H1 (cell line): Measurements from ENCODE around the gene CNTN5. TPM values are rescaled to one million over a fixed set of nuclear protein-coding genes. Genes with fewer than 3 reads are reported as not detected.

ENCODE experiments used
- BCL11A ChIP-seq, 2 experiments: IDR thresholded peaks; one replicate each; pipeline ENCODE4 v1.6.1; 2011; ENCODE audit warnings: low read depth in 2 of 2, low read length in 2 of 2, mild to moderate bottlenecking in 2 of 2
- CEBPB ChIP-seq: IDR thresholded peaks from 2 replicates; pipeline ENCODE4 v1.6.1; 2012; ENCODE audit warnings: low read depth, low read length
- EGR1 ChIP-seq: IDR thresholded peaks from 2 replicates; pipeline ENCODE4 v1.6.1; 2011; ENCODE audit warnings: low read depth, low read length, borderline replicate concordance
- GABPA ChIP-seq: IDR thresholded peaks from 2 replicates; pipeline ENCODE4 v1.6.1; 2011; ENCODE audit warnings: mild to moderate bottlenecking, low read length, moderate library complexity, borderline replicate concordance; ENCODE audit not compliant: insufficient read depth
- GTF2F1 ChIP-seq: IDR thresholded peaks from 2 replicates; pipeline ENCODE4 v1.6.1; 2012; ENCODE audit warnings: low read depth, low read length, improper control_type of control experiment, borderline replicate concordance
- JUND ChIP-seq: IDR thresholded peaks from 2 replicates; pipeline ENCODE4 v1.6.1; 2011; ENCODE audit warnings: mild to moderate bottlenecking, improper control_type of control experiment, low read length
- RNF2 ChIP-seq: fragments of 200-900, 300-1000 bp; sonication (generic); IDR thresholded peaks from 2 replicates; pipeline ENCODE4 v1.7.1; 2016; ENCODE audit warnings: borderline replicate concordance, low read depth, mild to moderate bottlenecking, antibody characterized with exemption, low read length; ENCODE audit not compliant: poor library complexity, severe bottlenecking; ENCODE audit errors: missing control alignments
- polyA plus RNA-seq, 7 experiments: library from polyadenylated mRNA; depleted of rRNA in 3 of 7; stranded (reverse) in 5 of 7; unstranded in 2 of 7; fragments of >200 nt in 5 of 7; fragments of 200-250 nt in 2 of 7; gene quantifications; 1 replicate in 5 of 7; 2 replicates in 1 of 7; 4 replicates in 1 of 7; pipeline versions ENCODE4 v1.2.1 to v1.2.3, GENCODE V29; 2011 to 2013; ENCODE audit warnings: missing spikeins in 2 of 7, mixed read lengths in 2 of 7
- total RNA-seq: library from RNA; stranded (reverse); fragmentation: NEBNext Ultra II Directional; extraction: Animal tissue kit (Norgen Biotek cat#: 25700); gene quantifications from 2 replicates; pipeline ENCODE4 v1.2.1, GENCODE V29; 2021
- TF ChIP-seq, protein P1 (sequence below): fragments of 300-600 bp; sonication (generic); IDR thresholded peaks from 2 replicates; pipeline ENCODE4 v1.7.1; 2012; ENCODE audit warnings: low read length, moderate library complexity, mild to moderate bottlenecking, inconsistent platforms; ENCODE audit not compliant: insufficient replicate concordance

CNTN5 gene
- total and polyA plus RNA-seq, 2 of the 8 experiments (the other 6 are each of a cell fraction or from before 2014, with no cell fraction given) = not detected

DNA sequence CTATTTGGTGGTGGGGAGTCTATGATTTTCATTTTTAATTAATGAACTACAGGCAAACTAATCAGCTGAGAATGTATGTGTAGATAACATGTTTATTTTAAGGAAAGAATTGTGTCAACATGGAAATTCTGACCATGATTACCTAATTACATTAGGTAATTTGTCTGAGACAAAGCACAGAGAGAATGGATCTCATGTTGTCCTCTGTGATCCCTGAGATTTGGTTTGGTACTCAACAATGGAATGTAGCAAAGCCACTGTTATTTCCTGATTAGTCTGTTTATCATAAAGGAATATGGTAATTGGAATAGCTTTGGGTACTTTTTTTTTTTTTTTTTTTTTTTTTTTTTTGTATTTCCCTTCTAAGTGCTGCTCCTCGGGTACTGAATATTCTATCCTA, 947.6 kb downstream of the CNTN5 start (continued):
- TF ChIP-seq, protein P1, sequence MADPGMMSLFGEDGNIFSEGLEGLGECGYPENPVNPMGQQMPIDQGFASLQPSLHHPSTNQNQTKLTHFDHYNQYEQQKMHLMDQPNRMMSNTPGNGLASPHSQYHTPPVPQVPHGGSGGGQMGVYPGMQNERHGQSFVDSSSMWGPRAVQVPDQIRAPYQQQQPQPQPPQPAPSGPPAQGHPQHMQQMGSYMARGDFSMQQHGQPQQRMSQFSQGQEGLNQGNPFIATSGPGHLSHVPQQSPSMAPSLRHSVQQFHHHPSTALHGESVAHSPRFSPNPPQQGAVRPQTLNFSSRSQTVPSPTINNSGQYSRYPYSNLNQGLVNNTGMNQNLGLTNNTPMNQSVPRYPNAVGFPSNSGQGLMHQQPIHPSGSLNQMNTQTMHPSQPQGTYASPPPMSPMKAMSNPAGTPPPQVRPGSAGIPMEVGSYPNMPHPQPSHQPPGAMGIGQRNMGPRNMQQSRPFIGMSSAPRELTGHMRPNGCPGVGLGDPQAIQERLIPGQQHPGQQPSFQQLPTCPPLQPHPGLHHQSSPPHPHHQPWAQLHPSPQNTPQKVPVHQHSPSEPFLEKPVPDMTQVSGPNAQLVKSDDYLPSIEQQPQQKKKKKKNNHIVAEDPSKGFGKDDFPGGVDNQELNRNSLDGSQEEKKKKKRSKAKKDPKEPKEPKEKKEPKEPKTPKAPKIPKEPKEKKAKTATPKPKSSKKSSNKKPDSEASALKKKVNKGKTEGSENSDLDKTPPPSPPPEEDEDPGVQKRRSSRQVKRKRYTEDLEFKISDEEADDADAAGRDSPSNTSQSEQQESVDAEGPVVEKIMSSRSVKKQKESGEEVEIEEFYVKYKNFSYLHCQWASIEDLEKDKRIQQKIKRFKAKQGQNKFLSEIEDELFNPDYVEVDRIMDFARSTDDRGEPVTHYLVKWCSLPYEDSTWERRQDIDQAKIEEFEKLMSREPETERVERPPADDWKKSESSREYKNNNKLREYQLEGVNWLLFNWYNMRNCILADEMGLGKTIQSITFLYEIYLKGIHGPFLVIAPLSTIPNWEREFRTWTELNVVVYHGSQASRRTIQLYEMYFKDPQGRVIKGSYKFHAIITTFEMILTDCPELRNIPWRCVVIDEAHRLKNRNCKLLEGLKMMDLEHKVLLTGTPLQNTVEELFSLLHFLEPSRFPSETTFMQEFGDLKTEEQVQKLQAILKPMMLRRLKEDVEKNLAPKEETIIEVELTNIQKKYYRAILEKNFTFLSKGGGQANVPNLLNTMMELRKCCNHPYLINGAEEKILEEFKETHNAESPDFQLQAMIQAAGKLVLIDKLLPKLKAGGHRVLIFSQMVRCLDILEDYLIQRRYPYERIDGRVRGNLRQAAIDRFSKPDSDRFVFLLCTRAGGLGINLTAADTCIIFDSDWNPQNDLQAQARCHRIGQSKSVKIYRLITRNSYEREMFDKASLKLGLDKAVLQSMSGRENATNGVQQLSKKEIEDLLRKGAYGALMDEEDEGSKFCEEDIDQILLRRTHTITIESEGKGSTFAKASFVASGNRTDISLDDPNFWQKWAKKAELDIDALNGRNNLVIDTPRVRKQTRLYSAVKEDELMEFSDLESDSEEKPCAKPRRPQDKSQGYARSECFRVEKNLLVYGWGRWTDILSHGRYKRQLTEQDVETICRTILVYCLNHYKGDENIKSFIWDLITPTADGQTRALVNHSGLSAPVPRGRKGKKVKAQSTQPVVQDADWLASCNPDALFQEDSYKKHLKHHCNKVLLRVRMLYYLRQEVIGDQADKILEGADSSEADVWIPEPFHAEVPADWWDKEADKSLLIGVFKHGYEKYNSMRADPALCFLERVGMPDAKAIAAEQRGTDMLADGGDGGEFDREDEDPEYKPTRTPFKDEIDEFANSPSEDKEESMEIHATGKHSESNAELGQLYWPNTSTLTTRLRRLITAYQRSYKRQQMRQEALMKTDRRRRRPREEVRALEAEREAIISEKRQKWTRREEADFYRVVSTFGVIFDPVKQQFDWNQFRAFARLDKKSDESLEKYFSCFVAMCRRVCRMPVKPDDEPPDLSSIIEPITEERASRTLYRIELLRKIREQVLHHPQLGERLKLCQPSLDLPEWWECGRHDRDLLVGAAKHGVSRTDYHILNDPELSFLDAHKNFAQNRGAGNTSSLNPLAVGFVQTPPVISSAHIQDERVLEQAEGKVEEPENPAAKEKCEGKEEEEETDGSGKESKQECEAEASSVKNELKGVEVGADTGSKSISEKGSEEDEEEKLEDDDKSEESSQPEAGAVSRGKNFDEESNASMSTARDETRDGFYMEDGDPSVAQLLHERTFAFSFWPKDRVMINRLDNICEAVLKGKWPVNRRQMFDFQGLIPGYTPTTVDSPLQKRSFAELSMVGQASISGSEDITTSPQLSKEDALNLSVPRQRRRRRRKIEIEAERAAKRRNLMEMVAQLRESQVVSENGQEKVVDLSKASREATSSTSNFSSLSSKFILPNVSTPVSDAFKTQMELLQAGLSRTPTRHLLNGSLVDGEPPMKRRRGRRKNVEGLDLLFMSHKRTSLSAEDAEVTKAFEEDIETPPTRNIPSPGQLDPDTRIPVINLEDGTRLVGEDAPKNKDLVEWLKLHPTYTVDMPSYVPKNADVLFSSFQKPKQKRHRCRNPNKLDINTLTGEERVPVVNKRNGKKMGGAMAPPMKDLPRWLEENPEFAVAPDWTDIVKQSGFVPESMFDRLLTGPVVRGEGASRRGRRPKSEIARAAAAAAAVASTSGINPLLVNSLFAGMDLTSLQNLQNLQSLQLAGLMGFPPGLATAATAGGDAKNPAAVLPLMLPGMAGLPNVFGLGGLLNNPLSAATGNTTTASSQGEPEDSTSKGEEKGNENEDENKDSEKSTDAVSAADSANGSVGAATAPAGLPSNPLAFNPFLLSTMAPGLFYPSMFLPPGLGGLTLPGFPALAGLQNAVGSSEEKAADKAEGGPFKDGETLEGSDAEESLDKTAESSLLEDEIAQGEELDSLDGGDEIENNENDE = no peak
- TF ChIP-seq EGR1 = no peak
- TF ChIP-seq RNF2 = no peak
- TF ChIP-seq CEBPB = no peak
- no peak for TF ChIP-seq BCL11A (IDR thresholded peaks at IDR 0.05; ENCODE audit: low read depth in 2 of 2, low read length in 2 of 2)
- TF ChIP-seq GABPA = no peak
- no peak for TF ChIP-seq JUND
- no peak for TF ChIP-seq GTF2F1
